Trophoblast cell (in vitro differentiated cells and primary cell): ENCODE results near the gene CPEB2.

Experiments used
- DNase-seq, 2 donors: peaks; one replicate each; pipeline ENCODE4 v3.0.0-alpha.2; 2016
- H2AFZ ChIP-seq: 2 replicates; pipeline ENCODE4 v1.6.1; 2013; ENCODE audit warnings: low read length, moderate library complexity, mild to moderate bottlenecking; ENCODE audit not compliant: insufficient read depth, poor library complexity
- H2AK5ac ChIP-seq: 2 replicates; pipeline ENCODE4 v1.6.1; 2013; ENCODE audit warnings: mild to moderate bottlenecking, low read length
- H2BK120ac ChIP-seq: 2 replicates; pipeline ENCODE4 v1.6.1; 2013; ENCODE audit warnings: low read length, mild to moderate bottlenecking, moderate library complexity; ENCODE audit not compliant: insufficient read depth, poor library complexity
- H2BK12ac ChIP-seq: 2 replicates; pipeline ENCODE4 v1.6.1; 2013; ENCODE audit warnings: mild to moderate bottlenecking, low read length, moderate library complexity
- H2BK5ac ChIP-seq: 2 replicates; pipeline ENCODE4 v1.6.1; 2013; ENCODE audit warnings: low read length, low read depth, moderate library complexity, mild to moderate bottlenecking; ENCODE audit not compliant: poor library complexity
- H3K14ac ChIP-seq: 2 replicates; pipeline ENCODE4 v1.6.1; 2013; ENCODE audit warnings: mild to moderate bottlenecking, low read length
- H3K18ac ChIP-seq: 2 replicates; pipeline ENCODE4 v1.6.1; 2013; ENCODE audit warnings: mild to moderate bottlenecking, low read length
- H3K23ac ChIP-seq: 2 replicates; pipeline ENCODE4 v1.6.1; 2013; ENCODE audit warnings: low read length
- H3K27ac ChIP-seq: 2 replicates; pipeline ENCODE4 v1.5.1; 2013; ENCODE audit warnings: low read depth, mild to moderate bottlenecking, inconsistent platforms, low read length, moderate library complexity
- H3K27me3 ChIP-seq: 2 replicates; pipeline ENCODE4 v1.6.1; 2013; ENCODE audit warnings: inconsistent platforms, mild to moderate bottlenecking, low read length, moderate library complexity; ENCODE audit not compliant: insufficient read depth
- H3K36me3 ChIP-seq, 2 experiments: 1 replicate in 1 of 2; 2 replicates in 1 of 2; pipeline ENCODE4 v1.6.1; 2013; ENCODE audit warnings: low read length in 2 of 2, mild to moderate bottlenecking in 2 of 2, moderate library complexity in 1 of 2; ENCODE audit not compliant: insufficient read depth in 2 of 2, control insufficient read depth in 1 of 2
- H3K4ac ChIP-seq: 2 replicates; pipeline ENCODE4 v1.6.1; 2013; ENCODE audit warnings: low read depth, mild to moderate bottlenecking, low read length, moderate library complexity
- H3K4me1 ChIP-seq, 2 experiments: 1 replicate in 1 of 2; 2 replicates in 1 of 2; pipeline ENCODE4 v1.6.1; 2013; ENCODE audit warnings: low read length in 2 of 2, mild to moderate bottlenecking in 2 of 2, moderate library complexity in 1 of 2; ENCODE audit not compliant: insufficient read depth in 2 of 2, control insufficient read depth in 1 of 2
- H3K4me2 ChIP-seq: 2 replicates; pipeline ENCODE4 v1.6.1; 2013; ENCODE audit warnings: inconsistent platforms, mild to moderate bottlenecking, low read length, moderate library complexity
- H3K4me3 ChIP-seq: 2 replicates; pipeline ENCODE4 v1.5.1; 2013; ENCODE audit warnings: mild to moderate bottlenecking, low read depth, low read length, inconsistent platforms
- H3K79me1 ChIP-seq: one replicate; pipeline ENCODE4 v1.6.1; 2013; ENCODE audit warnings: low read length
- H3K79me2 ChIP-seq: 2 replicates; pipeline ENCODE4 v1.6.1; 2013; ENCODE audit warnings: low read length, mild to moderate bottlenecking; ENCODE audit not compliant: control insufficient read depth, insufficient read depth, poor library complexity
- H3K9ac ChIP-seq: 2 replicates; pipeline ENCODE4 v1.6.1; 2013; ENCODE audit warnings: mild to moderate bottlenecking, low read length
- H3K9me3 ChIP-seq: 2 replicates; pipeline ENCODE4 v1.6.1; 2013; ENCODE audit warnings: low read depth, mild to moderate bottlenecking, control low read depth, inconsistent platforms, low read length; ENCODE audit not compliant: insufficient read depth
- H4K12ac ChIP-seq: 2 replicates; pipeline ENCODE4 v1.6.1; 2013; ENCODE audit warnings: low read depth, mild to moderate bottlenecking, low read length, moderate library complexity
- H4K8ac ChIP-seq: 2 replicates; pipeline ENCODE4 v1.6.1; 2013; ENCODE audit warnings: low read depth, mild to moderate bottlenecking, low read length, moderate library complexity
- H4K91ac ChIP-seq: one replicate; pipeline ENCODE4 v1.6.1; 2013; ENCODE audit warnings: low read depth, mild to moderate bottlenecking, low read length, moderate library complexity
- WGBS: extraction: QIAGEN DNeasy Blood & Tissue Kit; methylation state at CpG from one replicate; pipeline ENCODE4 v1.1.7; 2013; ENCODE audit warnings: missing lambda C conversion rate; ENCODE audit not compliant: insufficient read length, insufficient coverage; ENCODE audit errors: extremely low coverage; 5-methylcytosine and 5-hydroxymethylcytosine counted together

CPEB2 gene

GRCh38 chr4:14987054-14987453 lies 15.2 kb upstream of the CPEB2 start:
- DNase-seq, result no peak
- Histone ChIP-seq H3K4me3 (no peak overlapping the region), H3K14ac (no peak overlapping the region), H3K36me3 (no peaks in the 10 kb centered on the region), H3K9ac (no peak overlapping the region), H3K4me2 (no peak overlapping the region), H4K8ac (no peak overlapping the region), H2BK5ac (no peak overlapping the region), H2BK12ac (no peak overlapping the region), H2AFZ (no peak overlapping the region), H3K4me1 (no peaks in the 10 kb centered on the region), H4K91ac (no peak overlapping the region), H3K23ac (no peak overlapping the region), H3K4ac (no peak overlapping the region), H3K27me3 (no peaks in the 10 kb centered on the region), H3K79me2 (no peaks in the 10 kb centered on the region), H3K18ac (no peak overlapping the region), H3K79me1 (no peaks in the 10 kb centered on the region), H4K12ac (no peak overlapping the region), H2AK5ac (no peak overlapping the region), H2BK120ac (no peak overlapping the region), H3K9me3 (no peaks in the 10 kb centered on the region), H3K27ac (no peak overlapping the region)
- WGBS, result no CpG with 5 or more reads among the region's 2 CpGs

- Histone ChIP-seq H2BK12ac (no peak overlapping the region), H3K4me3 (no peak overlapping the region), H3K23ac (no peak overlapping the region), H4K8ac (no peak overlapping the region), H3K27ac (no peak overlapping the region), H2AK5ac (no peak overlapping the region), H2BK120ac (no peak overlapping the region), H2BK5ac (no peak overlapping the region), H3K4ac (no peak overlapping the region), H3K79me2 (no peaks in the 10 kb centered on the region), H2AFZ (no peak overlapping the region), H3K18ac (no peak overlapping the region), H3K4me1 (peaks cover 0 to 4% of the 10 kb centered on the region in 2 experiments), H4K12ac (no peak overlapping the region), H3K79me1 (no peaks in the 10 kb centered on the region), H3K9me3 (no peaks in the 10 kb centered on the region), H3K27me3 (no peaks in the 10 kb centered on the region), H3K36me3 (no peaks in the 10 kb centered on the region), H3K9ac (no peak overlapping the region), H3K14ac (no peak overlapping the region), H4K91ac (no peak overlapping the region), H3K4me2 (no peak overlapping the region)
- no peak for DNase-seq
- no CpG with 5 or more reads among the region's 1 CpG for WGBS
Measured at GRCh38 chr4:14990484-14990883, 11.8 kb upstream of the CPEB2 start.

GRCh38 chr4:14994242-14994641 lies 8.0 kb upstream of the CPEB2 start:
- Histone ChIP-seq H3K4me1 (peaks cover 0 to 4% of the 10 kb centered on the region in 2 experiments), H2BK12ac (no peak overlapping the region), H3K9me3 (no peaks in the 10 kb centered on the region), H3K36me3 (no peaks in the 10 kb centered on the region), H2BK5ac (no peak overlapping the region), H3K79me2 (no peaks in the 10 kb centered on the region), H4K91ac (no peak overlapping the region), H3K14ac (no peak overlapping the region), H2BK120ac (no peak overlapping the region), H3K4me2 (no peak overlapping the region), H4K12ac (no peak overlapping the region), H3K4me3 (no peak overlapping the region), H3K23ac (no peak overlapping the region), H3K27me3 (no peaks in the 10 kb centered on the region), H3K9ac (no peak overlapping the region), H2AFZ (no peak overlapping the region), H3K79me1 (no peaks in the 10 kb centered on the region), H4K8ac (no peak overlapping the region), H3K4ac (no peak overlapping the region), H3K18ac (no peak overlapping the region), H2AK5ac (no peak overlapping the region), H3K27ac (no peak overlapping the region)
- peak; percentile 37 to 75 for DNase-seq
- WGBS, result no CpG with 5 or more reads among the region's 3 CpGs

- Histone ChIP-seq H3K4me1 (no peaks in the 10 kb centered on the region), H2AK5ac (no peak overlapping the region), H3K27me3 (no peaks in the 10 kb centered on the region), H3K79me2 (peaks cover 16% of the 10 kb centered on the region), H3K9me3 (no peaks in the 10 kb centered on the region), H3K36me3 (no peaks in the 10 kb centered on the region), H3K4me2 (peak overlapping the region; percentile 100), H2BK5ac (no peak overlapping the region), H4K91ac (peak overlapping the region; percentile 81), H3K14ac (peak overlapping the region; percentile 61), H3K27ac (peak overlapping the region; percentile 79), H3K79me1 (peaks cover 34% of the 10 kb centered on the region), H3K4ac (peak overlapping the region; percentile 4), H2BK120ac (peak overlapping the region; percentile 90), H3K9ac (peak overlapping the region; percentile 82), H4K8ac (peak overlapping the region; percentile 68), H3K4me3 (peak overlapping the region; percentile 95), H3K18ac (peak overlapping the region; percentile 42), H2BK12ac (no peak overlapping the region), H3K23ac (no peak overlapping the region), H4K12ac (peak overlapping the region; percentile 60), H2AFZ (peak overlapping the region; percentile 74)
- DNase-seq, result peak; percentile 67 to 77
- no CpG with 5 or more reads among the region's 32 CpGs for WGBS
Measured at GRCh38 chr4:15001248-15001868, 923 bp upstream of the CPEB2 start.
